Ammon's horn (tissue), 1 donor: ENCODE data around the gene TBC1D25.

Experiments used
- DNase-seq: peaks from one replicate; pipeline ENCODE4 v3.0.0-alpha.2; 2016; ENCODE audit warnings: low spot score

TBC1D25 gene

DNA sequence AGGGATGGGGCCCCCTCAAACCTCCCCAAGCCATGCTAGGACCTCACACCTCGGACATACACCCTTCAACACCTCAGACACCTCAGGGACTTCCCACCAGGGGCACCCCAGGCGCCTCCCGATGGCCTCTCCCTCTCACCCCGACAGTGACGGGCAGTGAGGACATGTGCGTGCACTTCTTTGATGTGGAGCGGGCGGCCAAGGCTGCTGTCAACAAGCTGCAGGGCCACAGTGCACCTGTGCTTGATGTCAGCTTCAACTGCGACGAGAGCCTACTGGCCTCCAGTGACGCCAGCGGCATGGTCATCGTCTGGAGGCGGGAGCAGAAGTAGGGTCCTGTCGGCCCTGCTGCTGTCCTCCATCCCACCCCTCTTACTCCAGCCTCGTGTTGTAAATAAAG is 65.2 kb downstream of the TBC1D25 start:
- DNase-seq = no peak

GRCh38 chrX:48606091-48606490 is 66.6 kb downstream of the TBC1D25 start:
- DNase-seq = no peak

DNA sequence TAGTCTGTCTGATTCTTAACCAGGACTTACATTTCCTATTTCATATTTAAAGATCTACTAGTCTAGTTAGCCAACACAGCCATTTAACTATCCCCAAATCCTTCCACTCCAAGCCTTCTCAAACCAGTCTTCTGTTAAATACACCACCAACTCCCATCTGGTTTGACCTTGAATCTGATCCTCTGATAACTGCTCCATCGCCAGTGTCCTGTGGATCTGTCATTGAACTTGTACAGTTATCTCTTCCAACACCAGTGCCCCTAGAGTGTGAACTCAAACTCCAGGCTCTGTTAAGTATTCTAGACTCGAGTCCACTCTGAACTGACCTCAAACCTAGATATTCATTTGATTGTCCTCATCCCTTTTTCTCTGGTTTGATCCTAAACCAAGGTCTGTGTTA is 72.2 kb downstream of the TBC1D25 start:
- DNase-seq = no peak
